ENCODE measurements around the gene SLC7A10. TPM values are rescaled to one million over a fixed set of nuclear protein-coding genes. Genes with fewer than 3 reads are reported as not detected.

The SLC7A10 gene
- total RNA-seq, 1 donor from 2014 or later, result not detected

DNA sequence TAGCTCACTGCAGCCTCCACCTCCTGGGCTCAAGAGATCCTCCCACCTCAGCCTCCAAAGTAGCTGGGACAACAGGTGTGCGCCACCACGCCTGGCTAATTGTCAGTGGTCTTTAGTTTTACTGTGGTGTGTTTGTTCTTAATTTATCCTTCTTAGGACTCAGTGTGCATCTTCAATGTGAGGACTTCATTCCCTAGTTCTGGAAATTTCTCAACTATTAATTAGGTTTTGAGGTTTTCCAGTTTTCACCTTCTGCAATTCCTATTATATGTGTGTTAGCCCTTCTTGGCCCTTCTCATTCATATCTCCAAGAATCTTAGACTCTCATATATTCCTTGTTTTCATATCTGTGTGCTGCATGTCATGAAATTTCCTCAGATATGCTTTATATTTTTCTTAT lies 32.2 kb upstream of the SLC7A10 start:
- no peaks in the 10 kb centered on the region for H3K4me1 ChIP-seq
- intact Hi-C loops (cut with DNase I), result no loop called here
- H3K27me3 ChIP-seq, result no peaks in the 10 kb centered on the region
- no peak overlapping the region for H3K4me3 ChIP-seq
- peaks cover 0 to 5% of the 10 kb centered on the region in 2 donors for H3K9me3 ChIP-seq
- H3K36me3 ChIP-seq, result no peaks in the 10 kb centered on the region
- DNase-seq (ENCODE audit: low spot score in 2 of 2), result no peak
- H3K27ac ChIP-seq, result no peak overlapping the region
- TF ChIP-seq, protein P1, sequence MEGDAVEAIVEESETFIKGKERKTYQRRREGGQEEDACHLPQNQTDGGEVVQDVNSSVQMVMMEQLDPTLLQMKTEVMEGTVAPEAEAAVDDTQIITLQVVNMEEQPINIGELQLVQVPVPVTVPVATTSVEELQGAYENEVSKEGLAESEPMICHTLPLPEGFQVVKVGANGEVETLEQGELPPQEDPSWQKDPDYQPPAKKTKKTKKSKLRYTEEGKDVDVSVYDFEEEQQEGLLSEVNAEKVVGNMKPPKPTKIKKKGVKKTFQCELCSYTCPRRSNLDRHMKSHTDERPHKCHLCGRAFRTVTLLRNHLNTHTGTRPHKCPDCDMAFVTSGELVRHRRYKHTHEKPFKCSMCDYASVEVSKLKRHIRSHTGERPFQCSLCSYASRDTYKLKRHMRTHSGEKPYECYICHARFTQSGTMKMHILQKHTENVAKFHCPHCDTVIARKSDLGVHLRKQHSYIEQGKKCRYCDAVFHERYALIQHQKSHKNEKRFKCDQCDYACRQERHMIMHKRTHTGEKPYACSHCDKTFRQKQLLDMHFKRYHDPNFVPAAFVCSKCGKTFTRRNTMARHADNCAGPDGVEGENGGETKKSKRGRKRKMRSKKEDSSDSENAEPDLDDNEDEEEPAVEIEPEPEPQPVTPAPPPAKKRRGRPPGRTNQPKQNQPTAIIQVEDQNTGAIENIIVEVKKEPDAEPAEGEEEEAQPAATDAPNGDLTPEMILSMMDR (IDR thresholded peaks at IDR 0.05), result no peak

DNA sequence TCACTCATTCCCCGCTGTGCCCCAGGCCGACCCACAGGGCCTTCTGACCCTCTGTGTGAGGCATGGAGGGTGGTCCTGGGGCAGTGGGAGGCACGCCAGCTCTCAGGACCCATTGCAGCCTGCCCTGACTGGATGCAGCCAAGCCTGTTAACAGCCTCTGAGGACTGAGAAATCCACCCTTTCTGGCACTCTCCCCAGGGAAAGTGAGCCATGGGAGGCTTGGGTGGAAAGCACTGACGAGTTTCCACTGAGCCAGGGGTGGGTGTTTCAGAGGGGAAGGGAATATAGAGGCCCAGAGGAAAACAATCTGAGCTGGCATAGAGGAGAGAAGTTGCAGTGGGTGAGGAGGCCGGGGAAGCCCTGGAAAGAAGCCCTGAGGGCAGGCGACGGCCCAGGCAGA lies 30.6 kb upstream of the SLC7A10 start:
- Histone ChIP-seq H3K4me1 (no peaks in the 10 kb centered on the region), H3K4me3 (no peak overlapping the region), H3K36me3 (no peaks in the 10 kb centered on the region), H3K27ac (no peak overlapping the region), H3K9me3 (peaks cover 0 to 5% of the 10 kb centered on the region in 2 donors), H3K27me3 (no peaks in the 10 kb centered on the region)
- intact Hi-C loops (cut with DNase I), result no loop called here
- no peak for DNase-seq (ENCODE audit: low spot score in 2 of 2)
- TF ChIP-seq, protein P1 (IDR thresholded peaks at IDR 0.05), result no peak

DNA sequence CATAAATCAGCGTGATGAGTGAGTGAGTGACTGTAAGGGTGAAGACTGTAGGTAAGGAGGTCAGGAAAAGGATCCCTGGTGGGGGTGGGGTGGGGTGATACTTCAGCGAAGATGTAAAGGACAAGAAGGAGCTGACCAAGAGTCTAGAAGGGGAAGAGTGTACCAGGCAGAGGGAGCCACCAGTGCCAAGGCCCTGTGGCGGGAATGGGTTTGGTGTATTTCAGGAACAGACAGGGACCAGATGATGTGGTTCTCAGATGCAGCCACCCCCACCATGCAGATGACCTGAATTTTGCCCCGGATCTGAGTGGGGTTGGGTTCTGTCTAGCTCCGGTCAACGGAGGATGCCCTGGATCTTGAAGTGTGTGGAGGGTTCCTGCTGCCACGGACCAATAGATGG lies 30.1 kb upstream of the SLC7A10 start:
- Histone ChIP-seq H3K9me3 (peaks cover 0 to 5% of the 10 kb centered on the region in 2 donors), H3K27me3 (no peaks in the 10 kb centered on the region), H3K4me1 (no peaks in the 10 kb centered on the region), H3K4me3 (no peak overlapping the region), H3K27ac (no peak overlapping the region), H3K36me3 (no peaks in the 10 kb centered on the region)
- DNase-seq (ENCODE audit: low spot score in 2 of 2), result no peak
- intact Hi-C loops (cut with DNase I), result no loop called here
- TF ChIP-seq, protein P1 (IDR thresholded peaks at IDR 0.05), result no peak

DNA sequence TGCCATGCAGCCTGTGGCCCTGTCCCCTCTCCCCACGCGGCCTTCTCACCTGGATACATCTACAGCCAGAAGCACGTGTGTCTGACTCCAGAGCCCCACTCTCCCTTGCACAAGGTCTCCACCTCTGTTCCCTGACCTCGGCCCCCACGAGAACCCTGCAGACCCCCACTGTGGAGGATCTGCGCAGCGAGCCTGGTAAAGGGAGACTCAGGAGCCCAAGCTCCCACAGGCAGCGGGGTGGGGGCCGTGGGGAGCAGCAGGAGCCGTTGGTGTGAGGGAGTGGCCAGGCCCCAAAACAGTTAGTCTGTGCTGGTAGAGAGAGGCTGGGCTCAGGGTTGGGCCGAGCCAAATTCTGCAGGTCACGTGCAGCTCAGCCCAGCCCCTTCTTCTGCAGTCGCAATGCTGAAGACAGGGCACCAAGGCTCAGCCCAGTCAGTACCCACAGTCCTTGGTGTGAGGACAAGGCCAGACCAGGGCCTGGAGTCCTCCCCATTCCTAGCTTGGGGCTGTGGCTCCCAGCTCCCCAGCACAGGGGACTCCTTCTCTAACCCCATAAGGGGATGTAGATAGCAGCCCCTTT lies 28.7 kb upstream of the SLC7A10 start:
- peaks cover 0 to 5% of the 10 kb centered on the region in 2 donors for H3K9me3 ChIP-seq
- no peak for DNase-seq (ENCODE audit: low spot score in 2 of 2)
- H3K36me3 ChIP-seq, result no peaks in the 10 kb centered on the region
- H3K27me3 ChIP-seq, result no peaks in the 10 kb centered on the region
- H3K4me3 ChIP-seq, result no peak overlapping the region
- intact Hi-C loops (cut with DNase I), result no loop called here
- TF ChIP-seq, protein P1 (IDR thresholded peaks at IDR 0.05), result no peak
- H3K4me1 ChIP-seq, result no peaks in the 10 kb centered on the region
- no peak overlapping the region for H3K27ac ChIP-seq

DNA sequence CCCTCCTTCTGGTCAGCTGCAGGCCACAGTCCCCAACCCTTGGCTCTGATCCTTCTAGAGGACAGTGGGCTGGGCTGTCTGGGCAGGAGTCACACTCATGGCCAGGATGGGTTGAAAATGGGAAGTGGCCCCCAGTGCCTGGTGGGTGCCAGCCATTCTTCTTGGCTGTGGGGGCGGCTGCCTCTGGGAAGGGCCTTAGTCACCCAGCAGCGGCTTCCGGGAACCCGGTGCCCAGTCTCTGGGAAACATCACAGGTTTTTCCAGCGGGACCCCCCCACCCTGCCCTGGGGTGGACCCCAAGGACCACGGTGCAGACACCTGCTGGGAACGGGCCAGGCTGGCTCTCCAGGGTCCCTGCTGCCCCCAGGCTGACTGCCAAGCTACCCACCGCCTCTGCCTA lies 27.3 kb upstream of the SLC7A10 start:
- Histone ChIP-seq H3K36me3 (no peaks in the 10 kb centered on the region), H3K4me1 (no peaks in the 10 kb centered on the region), H3K27ac (no peak overlapping the region), H3K9me3 (peaks cover 0 to 5% of the 10 kb centered on the region in 2 donors), H3K4me3 (no peak overlapping the region), H3K27me3 (no peaks in the 10 kb centered on the region)
- DNase-seq (ENCODE audit: low spot score in 2 of 2), result no peak
- intact Hi-C loops (cut with DNase I), result no loop called here
- TF ChIP-seq, protein P1 (IDR thresholded peaks at IDR 0.05), result no peak

Measured in ascending aorta (tissue), 2 donors.